Measurements from ENCODE around the gene NPTXR. TPM values are rescaled to one million over a fixed set of nuclear protein-coding genes. Genes with fewer than 3 reads are reported as not detected.

NPTXR gene
- total RNA-seq, 6 experiments from 2014 or later: 1.4 to 5.4 (median 1.6) TPM

DNA sequence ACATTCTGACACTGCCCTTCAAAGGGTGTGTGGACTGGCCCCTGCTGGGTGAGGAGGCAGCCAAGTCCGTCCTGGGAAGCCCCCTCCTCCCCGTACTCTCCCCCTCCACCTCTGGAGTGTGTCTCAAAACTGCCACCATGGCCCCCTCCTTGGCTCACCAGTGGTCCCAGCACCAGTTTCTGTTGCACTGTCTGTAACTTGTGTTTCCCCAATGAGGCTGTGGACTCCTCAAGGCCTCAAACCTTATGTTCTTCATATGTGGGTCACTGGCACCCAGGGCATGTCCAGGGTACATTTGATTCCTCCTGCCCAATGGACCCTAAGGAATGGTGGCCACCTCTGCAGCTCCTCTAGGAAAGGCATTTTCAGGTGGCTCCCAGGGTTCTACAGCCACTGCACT, 6.6 kb upstream of the NPTXR start:
- no peak for DNase-seq
- peaks cover 18% of the 10 kb centered on the region for H3K4me1 Mint-ChIP-seq (ENCODE audit: low read depth)
- H3K9me3 Mint-ChIP-seq: no peaks in the 10 kb centered on the region
- H3K36me3 Mint-ChIP-seq (ENCODE audit: low read depth): no peaks in the 10 kb centered on the region
- TF ChIP-seq, protein P1, sequence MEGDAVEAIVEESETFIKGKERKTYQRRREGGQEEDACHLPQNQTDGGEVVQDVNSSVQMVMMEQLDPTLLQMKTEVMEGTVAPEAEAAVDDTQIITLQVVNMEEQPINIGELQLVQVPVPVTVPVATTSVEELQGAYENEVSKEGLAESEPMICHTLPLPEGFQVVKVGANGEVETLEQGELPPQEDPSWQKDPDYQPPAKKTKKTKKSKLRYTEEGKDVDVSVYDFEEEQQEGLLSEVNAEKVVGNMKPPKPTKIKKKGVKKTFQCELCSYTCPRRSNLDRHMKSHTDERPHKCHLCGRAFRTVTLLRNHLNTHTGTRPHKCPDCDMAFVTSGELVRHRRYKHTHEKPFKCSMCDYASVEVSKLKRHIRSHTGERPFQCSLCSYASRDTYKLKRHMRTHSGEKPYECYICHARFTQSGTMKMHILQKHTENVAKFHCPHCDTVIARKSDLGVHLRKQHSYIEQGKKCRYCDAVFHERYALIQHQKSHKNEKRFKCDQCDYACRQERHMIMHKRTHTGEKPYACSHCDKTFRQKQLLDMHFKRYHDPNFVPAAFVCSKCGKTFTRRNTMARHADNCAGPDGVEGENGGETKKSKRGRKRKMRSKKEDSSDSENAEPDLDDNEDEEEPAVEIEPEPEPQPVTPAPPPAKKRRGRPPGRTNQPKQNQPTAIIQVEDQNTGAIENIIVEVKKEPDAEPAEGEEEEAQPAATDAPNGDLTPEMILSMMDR (IDR thresholded peaks at IDR 0.05): no peak
- H3K27ac Mint-ChIP-seq: no peak overlapping the region
- no peak overlapping the region for H3K4me3 Mint-ChIP-seq
- peaks cover 10% of the 10 kb centered on the region for H3K27me3 Mint-ChIP-seq (ENCODE audit: insufficient read depth)

DNA sequence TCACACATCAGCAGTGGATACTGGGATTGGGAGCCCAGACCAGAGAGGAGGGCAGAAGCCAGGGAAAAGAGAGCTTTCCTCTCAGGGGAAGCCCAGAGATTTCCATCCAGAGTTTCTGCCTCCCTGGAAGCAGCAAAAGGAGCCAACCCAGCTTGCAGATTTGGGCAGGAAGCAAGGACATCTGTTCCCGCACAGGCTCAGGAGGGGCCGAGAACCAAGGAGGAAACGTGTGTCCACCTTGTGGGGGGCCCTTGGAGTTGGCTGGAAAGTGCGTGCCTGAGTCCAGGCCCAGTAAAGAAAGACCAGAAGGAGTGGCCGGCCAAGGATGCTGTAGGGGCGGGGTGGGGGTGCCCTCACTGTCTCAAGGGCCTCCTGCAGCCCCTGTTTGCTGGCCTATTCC, 6.0 kb upstream of the NPTXR start:
- peaks cover 18% of the 10 kb centered on the region for H3K4me1 Mint-ChIP-seq (ENCODE audit: low read depth)
- no peaks in the 10 kb centered on the region for H3K9me3 Mint-ChIP-seq
- TF ChIP-seq, protein P1 (IDR thresholded peaks at IDR 0.05): no peak
- no peak for DNase-seq
- no peak overlapping the region for H3K4me3 Mint-ChIP-seq
- peaks cover 15% of the 10 kb centered on the region for H3K27me3 Mint-ChIP-seq (ENCODE audit: insufficient read depth)
- no peaks in the 10 kb centered on the region for H3K36me3 Mint-ChIP-seq (ENCODE audit: low read depth)
- H3K27ac Mint-ChIP-seq: no peak overlapping the region

DNA sequence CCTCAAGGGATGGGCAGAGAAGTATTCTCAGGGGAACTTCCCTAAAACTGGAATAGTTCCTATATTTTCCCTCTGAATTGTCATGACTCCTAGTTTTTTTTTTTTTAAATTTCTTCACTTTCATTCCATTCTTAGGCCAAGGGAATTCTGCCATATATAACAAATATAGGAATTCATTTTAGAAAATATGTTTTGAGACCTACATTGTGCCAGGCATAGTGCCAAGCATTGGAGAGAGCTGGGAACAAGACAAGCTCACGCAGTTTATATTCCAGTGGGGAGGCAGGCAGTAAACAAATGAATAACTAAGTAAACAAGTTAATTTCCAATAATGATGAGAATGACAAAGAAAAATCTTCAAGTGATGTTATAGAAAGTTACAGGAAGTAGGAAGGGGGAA, 2.6 kb upstream of the NPTXR start:
- no peak overlapping the region for H3K27ac Mint-ChIP-seq
- H3K27me3 Mint-ChIP-seq (ENCODE audit: insufficient read depth): peaks cover 34% of the 10 kb centered on the region
- H3K36me3 Mint-ChIP-seq (ENCODE audit: low read depth): no peaks in the 10 kb centered on the region
- no peak overlapping the region for H3K4me3 Mint-ChIP-seq
- DNase-seq: no peak
- H3K9me3 Mint-ChIP-seq: no peaks in the 10 kb centered on the region
- H3K4me1 Mint-ChIP-seq (ENCODE audit: low read depth): peaks cover 12% of the 10 kb centered on the region
- TF ChIP-seq, protein P1 (IDR thresholded peaks at IDR 0.05): no peak

DNA sequence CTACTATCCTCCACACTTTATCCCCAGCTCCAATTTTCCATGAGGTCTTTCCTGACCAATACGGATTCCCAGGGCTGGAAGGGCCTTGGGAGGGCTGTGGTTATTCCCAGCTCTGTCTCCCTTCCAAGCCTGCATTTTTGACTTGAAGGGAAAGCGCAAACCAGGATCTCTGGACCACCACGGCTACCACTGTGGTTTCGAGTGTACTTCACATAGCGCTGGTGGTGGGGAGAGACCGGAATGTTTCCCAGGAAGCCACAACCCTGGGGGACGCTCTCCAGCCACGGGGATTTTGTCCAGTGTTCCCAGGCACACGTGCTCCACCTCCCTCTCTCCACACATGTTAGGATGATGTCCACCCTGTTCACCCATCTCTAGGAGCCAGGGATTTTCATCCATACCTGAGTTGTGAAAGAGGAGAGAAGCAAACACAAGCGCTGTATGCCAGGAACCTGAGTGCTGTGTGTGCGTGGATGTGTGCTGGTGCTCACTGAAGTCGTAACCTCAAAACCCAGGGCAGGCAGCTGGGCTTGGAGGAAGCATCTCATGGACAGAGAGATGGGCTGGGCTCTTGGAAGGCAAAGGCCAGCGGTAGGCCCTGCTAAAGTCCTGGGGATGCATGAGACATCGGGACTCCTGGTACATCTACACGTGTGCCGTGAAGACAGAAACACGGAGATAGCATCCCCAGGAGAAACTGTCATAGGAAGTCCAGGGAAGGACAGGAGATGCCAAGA, 1.3 kb upstream of the NPTXR start:
- H3K9me3 Mint-ChIP-seq: no peaks in the 10 kb centered on the region
- H3K4me3 Mint-ChIP-seq: no peak overlapping the region
- DNase-seq: no peak
- peaks cover 42% of the 10 kb centered on the region for H3K27me3 Mint-ChIP-seq (ENCODE audit: insufficient read depth)
- no peak overlapping the region; the same call in 1 of the 2 replicates for H3K27ac Mint-ChIP-seq
- H3K4me1 Mint-ChIP-seq (ENCODE audit: low read depth): peaks cover 5% of the 10 kb centered on the region; the same call in 1 of the 2 replicates
- TF ChIP-seq, protein P1 (IDR thresholded peaks at IDR 0.05): no peak
- no peaks in the 10 kb centered on the region for H3K36me3 Mint-ChIP-seq (ENCODE audit: low read depth)

DNA sequence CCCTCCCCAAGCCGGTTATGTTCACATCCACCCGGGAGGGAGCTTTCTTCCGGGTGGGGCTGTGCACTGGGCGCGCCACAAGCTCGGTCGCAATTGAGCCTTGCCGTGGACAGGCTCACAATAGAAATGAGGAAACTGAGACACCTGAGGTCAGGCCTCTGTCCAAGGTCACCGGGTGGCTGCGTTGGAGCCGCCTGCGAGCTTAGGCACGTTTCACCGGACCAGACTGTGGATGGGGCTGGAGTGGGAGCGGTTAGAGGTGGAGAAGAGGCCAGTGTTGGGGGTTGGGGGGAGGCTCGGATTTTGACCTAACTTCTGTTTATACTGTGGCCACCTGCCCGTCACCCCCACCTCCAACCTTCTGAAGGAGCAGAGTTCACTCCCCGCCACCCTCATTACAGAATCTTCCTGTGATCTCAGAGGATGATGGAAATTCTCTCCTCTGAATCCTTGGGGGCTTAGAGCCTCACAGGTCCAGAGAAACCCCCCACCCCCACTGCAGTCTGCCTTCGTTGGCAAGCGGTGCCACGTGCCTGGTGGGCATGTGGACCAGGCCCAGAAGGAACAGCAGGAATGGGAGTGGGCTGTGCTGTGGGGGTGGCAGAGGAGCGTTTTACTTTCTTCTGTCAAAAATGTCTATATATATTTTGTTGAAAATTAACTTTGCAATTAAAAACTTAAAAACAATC, 631 bp upstream of the NPTXR start:
- no peak for DNase-seq
- Mint-ChIP-seq H3K27ac (no peak overlapping the region), H3K36me3 (ENCODE audit: low read depth) (no peaks in the 10 kb centered on the region), H3K4me3 (no peak overlapping the region), H3K27me3 (ENCODE audit: insufficient read depth) (peaks cover 41% of the 10 kb centered on the region), H3K4me1 (ENCODE audit: low read depth) (peaks cover 5% of the 10 kb centered on the region; the same call in 1 of the 2 replicates), H3K9me3 (no peaks in the 10 kb centered on the region)
- TF ChIP-seq, protein P1 (IDR thresholded peaks at IDR 0.05): no peak
